ENCODE results near the gene NUP42.
A peak's percentile ranks its signal among the peaks of the same experiment; 100 is the strongest.

DNA sequence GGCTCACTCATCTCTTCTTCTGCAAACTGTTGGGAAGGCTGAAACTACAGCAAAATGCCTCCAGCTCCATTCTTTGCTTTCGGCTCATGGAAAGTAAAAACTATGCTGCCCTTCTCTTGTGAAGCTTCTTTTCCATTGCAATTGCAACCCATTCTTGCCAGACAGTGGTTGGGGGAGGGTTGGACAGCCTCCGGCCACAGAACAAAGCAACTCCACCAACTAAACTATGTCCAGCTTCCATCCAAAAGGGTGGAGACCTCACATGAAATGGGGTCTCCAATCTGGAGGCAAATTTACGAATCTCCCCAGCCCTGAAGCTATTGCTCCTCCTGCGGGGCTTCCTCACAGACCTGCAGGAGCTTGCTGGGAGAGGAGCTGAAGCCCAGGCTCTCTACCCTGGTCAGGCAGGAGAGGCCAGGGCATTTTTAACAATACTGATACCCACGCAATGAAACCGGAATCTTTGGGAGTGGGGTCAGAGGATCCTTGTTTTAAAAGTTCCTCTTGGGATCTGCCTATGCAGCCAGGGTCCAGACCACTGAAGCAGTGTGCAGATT lies 65.3 kb downstream of the NUP42 start:
- TF ChIP-seq, protein P1, sequence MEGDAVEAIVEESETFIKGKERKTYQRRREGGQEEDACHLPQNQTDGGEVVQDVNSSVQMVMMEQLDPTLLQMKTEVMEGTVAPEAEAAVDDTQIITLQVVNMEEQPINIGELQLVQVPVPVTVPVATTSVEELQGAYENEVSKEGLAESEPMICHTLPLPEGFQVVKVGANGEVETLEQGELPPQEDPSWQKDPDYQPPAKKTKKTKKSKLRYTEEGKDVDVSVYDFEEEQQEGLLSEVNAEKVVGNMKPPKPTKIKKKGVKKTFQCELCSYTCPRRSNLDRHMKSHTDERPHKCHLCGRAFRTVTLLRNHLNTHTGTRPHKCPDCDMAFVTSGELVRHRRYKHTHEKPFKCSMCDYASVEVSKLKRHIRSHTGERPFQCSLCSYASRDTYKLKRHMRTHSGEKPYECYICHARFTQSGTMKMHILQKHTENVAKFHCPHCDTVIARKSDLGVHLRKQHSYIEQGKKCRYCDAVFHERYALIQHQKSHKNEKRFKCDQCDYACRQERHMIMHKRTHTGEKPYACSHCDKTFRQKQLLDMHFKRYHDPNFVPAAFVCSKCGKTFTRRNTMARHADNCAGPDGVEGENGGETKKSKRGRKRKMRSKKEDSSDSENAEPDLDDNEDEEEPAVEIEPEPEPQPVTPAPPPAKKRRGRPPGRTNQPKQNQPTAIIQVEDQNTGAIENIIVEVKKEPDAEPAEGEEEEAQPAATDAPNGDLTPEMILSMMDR (IDR thresholded peaks at IDR 0.05; ENCODE audit: insufficient read depth, low read depth, low read length): no peak
- peak; percentile 12 for TF ChIP-seq EZH2 (IDR thresholded peaks at IDR 0.05; ENCODE audit: insufficient read depth, low read length)
